NCI-H524 (cell line): ENCODE measurements around the gene APH1A.
A peak's percentile ranks its signal among the peaks of the same experiment; 100 is the strongest.
"Not testable (repeated sequence)": the region's sequence is repeated elsewhere in the genome, so short reads cannot be mapped to it uniquely, and the experiment has no call there.

Experiments
- DNase-seq, 2 experiments: peaks; one replicate each; lab custom pipeline; 2025; lab: John Stamatoyannopoulos, UW

The APH1A gene

DNA sequence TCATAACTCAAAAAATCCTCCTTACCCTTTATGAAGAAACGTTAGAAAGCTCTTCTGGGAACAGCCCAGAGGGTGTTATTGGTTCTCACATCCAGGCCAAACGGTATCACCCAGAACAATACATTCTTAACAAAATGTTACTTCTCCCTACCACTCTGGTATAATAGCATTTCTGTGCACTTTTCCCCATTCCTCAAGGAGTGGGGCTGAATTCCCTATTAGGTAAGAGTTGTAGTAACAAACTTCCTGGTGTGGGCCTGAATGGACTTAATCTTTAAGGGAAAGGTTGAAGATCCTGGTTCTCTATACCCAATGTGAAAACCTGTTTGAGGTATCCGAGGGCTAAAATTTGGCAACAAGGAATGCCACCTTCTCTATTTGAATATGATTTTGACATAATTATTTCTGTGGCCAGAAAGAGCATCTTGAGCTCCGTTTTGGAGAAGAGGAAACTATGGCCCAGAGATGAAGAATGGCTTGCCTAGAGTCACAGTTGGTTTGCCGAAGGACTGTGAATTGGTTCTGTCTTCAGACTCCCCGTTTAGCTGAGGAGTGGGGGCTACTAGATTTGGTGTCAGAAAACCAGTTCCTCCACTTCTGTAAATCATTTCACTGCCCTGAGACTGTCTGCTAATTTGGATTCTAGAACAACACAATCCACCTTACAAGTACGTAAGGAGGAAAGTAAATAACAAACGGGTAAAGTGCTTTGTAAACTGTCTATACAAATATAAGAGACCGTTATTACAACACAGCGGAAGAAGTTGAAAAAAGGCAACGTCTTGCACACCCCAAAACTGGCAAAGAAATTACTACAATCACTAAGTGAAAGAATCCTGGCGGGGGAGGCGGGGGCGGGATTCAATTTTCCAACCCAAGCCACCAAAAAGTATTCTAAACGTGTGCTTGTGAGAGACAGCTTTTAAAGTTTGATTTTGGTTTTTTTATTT, 35.2 kb downstream of the APH1A start:
- no peak for DNase-seq

DNA sequence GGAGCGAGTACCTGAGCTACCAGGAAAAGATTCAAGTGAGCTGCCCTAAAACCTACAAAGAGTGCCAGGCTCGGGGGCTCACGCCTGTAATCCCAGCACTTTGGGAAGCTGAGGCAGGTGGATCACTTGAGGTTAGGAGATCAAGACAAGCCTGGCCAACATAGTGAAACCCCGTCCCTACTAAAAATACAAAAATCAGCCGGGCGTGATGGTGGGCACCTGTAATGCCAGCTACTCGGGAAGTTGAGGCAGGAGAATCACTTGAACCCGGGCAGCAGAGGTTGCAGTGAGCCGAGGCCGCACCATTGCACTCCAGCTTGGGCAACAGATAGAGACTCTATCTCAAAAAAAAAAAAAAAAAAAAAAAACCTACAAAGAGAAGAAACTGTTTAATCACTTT, 35.9 kb downstream of the APH1A start:
- DNase-seq, result not testable (repeated sequence)

DNA sequence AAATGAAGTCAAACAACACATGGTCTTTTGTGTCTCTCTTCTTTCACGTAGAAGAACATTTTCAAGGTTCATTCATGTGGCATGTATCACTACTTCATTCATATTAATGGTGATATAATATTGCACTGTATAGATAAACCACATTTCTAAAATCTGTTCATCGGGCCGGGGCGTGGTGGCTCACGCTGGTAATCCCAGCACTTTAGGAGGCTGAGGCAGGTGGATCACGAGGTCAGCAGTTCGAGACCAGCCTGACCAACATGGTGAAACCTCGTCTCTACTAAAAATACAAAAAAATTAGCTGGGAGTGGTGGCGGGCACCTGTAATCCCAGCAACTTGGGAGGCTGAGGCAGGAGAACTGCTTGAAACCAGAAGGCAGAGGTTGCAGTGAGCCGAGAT, 40.6 kb downstream of the APH1A start:
- not testable (repeated sequence) for DNase-seq

DNA sequence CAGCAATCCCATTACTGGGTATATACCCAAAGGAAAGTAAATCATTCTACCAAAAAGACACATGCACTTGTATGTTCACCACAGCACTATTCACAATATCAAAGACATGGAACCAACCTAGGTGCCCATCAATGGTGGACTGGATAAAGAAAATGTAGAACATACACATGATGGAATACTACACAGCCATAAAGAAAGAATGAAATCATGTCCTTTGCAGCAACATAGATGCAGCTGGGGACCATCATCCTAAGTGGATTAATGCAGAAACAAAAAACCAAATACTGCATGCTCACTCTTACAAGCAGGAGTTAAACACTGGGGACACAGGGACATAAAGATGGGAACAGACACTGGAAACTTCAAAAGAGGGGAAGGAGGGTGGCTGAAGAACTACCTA, 41.6 kb downstream of the APH1A start:
- DNase-seq, result no peak

DNA sequence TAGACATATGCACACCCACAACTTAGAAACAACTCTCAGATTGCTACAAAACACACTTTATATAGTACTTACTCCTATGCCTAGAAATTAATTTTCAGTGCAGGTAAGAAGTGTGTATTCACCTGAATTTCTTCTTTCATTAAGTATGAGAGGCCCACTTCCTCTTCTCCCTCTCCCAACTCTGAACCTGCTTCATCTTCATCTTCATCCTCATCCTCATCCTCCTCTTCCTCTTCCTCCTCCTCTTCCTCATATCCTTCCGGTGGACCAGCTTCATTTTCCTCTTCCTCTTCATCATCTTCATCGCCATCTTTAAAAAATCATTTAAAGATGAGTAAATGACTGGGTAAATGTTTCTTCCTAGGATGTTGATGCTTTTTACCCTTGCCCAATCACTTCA, 42.3 kb downstream of the APH1A start:
- no peak for DNase-seq

DNA sequence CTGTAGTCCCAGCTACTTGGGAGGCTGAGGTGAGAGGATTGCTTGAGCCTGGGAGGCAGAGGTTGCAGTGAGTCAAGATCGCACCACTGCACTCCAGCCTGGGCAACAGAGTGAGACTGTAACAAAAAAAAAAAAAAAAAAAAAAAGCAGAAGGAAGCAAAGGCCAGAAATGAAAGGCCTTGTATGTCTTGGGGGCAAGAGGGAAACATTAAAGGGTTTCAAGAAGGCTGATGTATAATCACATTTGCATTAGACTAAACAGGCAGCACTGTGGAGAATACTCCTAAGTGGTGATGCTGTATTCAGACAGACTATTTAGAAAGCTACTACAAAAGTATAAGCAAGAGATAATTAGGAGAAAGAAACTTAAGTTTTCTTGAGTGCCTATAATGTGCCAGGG, 43.3 kb downstream of the APH1A start:
- DNase-seq, result no peak

DNA sequence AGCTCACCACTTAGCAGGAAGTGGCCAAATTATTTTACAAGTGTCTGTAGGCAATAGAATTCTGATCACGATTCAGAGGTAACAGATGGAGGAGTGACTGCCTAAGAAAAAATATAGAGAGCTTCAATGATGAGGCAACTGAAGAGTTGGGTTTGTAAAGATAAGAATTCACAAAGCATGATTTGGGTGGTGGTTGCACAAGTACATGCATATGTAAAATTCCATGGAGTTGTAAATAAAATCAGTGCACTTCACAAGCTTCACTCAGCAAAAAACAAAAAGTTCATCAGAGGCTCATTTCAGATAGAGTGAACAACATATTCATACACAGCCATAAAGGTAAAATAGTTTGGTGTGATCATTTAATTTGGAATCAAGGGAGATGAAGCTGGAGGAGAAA, 43.8 kb downstream of the APH1A start:
- no peak for DNase-seq

DNA sequence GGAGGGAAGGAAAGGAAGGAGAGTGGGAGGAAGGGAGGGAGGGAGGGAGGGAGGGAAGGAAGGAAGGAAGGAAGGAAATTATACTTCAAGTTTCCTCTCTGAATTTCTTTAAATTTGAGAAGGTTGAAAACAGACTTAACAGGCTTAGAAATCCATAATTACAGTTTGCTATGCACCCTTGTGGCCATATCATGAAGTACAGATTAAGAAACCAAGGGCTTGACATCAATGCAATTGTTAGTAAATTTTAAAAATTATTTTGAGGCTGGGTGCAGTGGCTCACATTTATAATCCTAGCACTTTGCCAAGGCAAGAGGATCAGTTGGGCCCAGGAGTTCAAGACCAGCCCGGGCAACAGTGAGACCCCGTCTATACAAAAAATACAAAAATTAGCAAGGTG, 47.3 kb downstream of the APH1A start:
- peak in 1 of 2 experiments; percentile 18 for DNase-seq

DNA sequence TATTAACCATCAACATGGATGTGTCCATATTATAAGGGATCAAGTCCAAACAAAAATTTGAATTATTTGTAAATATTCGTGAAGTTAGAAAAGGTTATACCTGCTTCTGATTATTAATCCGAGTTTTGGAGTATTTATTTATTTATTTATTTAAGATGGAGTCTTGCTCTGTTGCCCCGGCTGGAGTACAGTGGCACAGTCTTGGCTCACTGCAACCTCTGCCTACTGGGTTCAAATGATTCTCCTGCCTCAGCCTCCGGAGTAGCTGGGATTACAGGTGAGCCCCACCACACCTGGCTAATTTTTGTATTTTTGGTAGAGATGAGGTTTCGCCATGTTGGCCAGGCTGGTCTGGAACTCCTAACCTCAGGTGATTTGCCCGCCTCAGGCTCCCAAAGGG, 53.0 kb downstream of the APH1A start:
- DNase-seq, result not testable (repeated sequence)
